ENCODE results near the gene SERTAD3.
"Not testable (repeated sequence)": the region's sequence is repeated elsewhere in the genome, so short reads cannot be mapped to it uniquely, and the experiment has no call there.

Gene SERTAD3

GRCh38 chr19:40424637-40425449 is 19.3 kb downstream of the SERTAD3 start:
- DNase-seq, result peak; percentile 37

DNA sequence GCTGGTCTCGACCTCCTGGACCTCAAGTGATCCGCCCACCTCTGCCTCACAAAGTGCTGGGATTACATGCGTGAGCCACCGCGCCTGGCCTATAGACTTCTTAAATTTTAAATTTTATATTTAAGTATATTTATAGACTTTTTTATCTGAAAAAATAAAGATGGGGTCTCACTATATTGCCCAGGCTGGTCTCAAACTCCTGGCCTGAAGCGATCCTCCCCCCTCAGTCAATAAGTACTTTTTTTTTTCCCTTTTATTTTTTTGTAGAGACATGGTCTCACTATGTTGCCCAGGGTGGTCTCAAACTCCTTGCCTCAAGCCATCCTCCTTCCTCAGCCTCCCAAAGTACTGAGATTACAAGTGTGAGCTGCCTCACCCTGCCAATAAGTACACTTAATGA is 20.2 kb downstream of the SERTAD3 start:
- DNase-seq, result no peak

- DNase-seq, result no peak
Measured at GRCh38 chr19:40422748-40423566, 21.2 kb downstream of the SERTAD3 start.

GRCh38 chr19:40421993-40422747 is 22.0 kb downstream of the SERTAD3 start:
- no peak for DNase-seq

GRCh38 chr19:40420766-40421765 is 23.1 kb downstream of the SERTAD3 start:
- DNase-seq, result peak; percentile 89

DNA sequence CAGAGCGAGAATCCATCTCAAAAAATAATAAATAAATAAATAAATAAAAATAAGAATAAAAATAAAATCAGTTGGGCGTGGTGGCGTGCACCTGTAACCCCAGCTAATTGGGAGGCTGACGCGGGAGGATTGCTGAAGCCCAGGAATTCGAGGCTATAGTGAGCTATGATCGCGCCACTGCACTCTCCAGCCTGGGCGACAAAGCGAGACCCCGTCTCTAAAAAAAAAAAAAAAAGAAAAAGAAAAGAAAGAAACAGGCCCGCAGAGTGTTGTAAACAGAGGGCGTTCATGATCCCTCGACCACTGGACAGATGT is 23.7 kb downstream of the SERTAD3 start:
- no peak for DNase-seq

GRCh38 chr19:40419780-40420179 is 24.4 kb downstream of the SERTAD3 start:
- no peak for DNase-seq

GRCh38 chr19:40419066-40419612 is 25.0 kb downstream of the SERTAD3 start:
- DNase-seq, result no peak

DNA sequence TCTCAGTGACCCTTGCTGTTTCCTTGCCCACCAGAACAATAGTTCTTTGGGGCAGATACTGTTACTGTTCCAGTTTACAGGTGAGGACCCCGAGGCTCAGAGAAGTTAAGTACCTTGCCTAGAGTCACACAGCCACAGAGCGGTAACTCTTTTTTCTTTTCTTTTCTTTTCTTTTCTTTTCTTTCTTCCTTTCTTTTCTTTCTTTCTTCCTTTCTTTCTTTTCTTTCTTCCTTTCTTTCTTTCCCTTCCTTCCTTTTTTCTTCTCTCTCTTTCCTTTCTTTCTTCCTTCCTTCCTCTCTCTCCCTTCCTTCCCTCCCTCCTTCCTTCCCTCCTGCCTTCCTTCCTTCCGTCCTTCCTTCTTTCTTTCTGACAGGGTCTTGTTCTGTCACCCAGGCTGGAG is 26.1 kb downstream of the SERTAD3 start:
- no peak for DNase-seq

DNA sequence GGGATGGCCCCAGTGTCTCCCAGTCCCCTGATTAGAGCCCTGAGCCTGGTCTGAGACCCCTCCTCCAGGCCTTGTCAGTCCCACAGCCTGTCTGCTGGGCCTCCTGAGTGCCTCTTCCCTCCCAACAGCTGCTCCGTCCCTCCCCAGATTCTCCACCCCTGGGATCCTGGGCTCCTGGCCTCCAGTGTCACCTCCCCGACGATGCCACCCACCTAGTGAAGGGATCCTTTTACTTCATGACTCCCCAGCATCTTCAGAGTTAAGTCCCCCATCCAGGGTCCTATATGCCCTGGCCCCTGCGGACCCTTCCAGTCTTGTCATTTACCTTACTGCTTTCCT is 26.5 kb downstream of the SERTAD3 start:
- no peak for DNase-seq

GRCh38 chr19:40416918-40417642 is 27.1 kb downstream of the SERTAD3 start:
- peak; percentile 23 for DNase-seq

DNA sequence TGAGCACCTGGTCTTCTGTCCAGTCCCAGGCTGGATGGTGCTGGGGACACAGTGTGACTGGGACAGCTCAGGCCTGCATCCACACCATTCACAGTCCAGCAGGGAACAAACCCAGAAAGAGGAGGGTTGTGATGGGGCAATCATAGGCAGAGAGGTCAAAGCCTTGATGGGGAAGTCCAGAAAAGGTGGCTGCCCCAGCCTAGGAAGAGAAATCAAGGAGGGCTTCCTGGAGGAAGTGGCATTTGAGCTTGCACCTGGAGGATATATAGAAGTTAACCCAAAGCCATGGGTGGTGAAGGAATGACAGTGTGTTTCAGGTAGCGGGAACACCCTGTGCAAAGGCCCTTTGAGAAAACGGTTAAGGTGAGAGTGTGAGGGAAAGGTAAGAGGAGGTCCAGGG is 28.4 kb downstream of the SERTAD3 start:
- DNase-seq, result no peak

- DNase-seq, result no peak
Measured at GRCh38 chr19:40414542-40415535, 29.3 kb downstream of the SERTAD3 start.

DNA sequence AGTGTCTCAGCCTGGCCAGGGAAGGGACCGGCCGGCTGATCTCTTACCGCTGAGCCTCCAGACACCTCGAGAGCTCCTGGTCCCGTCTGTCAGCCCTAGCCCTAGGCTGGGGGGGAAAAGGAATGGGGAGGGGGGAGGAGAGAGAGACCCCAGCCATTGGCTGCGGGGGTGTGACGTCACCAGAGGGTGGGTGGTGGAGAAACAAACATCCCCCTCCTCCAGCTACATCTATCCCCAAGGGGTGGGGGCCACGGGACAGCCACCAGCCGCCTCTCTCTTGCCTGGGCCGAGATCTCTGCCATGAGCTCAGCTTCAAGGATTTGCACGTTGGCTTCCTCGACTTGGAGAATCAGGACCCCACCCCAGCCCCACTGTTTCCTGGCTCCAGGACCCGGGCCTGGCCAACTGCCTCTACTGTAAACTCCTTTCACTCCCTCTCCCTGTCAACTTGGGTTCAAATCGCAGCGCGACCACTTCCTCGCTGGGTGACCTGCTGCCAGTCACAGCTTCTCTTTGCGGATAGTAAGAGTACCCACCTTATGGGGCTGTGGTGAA is 30.8 kb downstream of the SERTAD3 start, which contains the start of gene PRX:
Gene PRX (minus strand): TSS at position 88 of the 555 bp plus-strand sequence. CDS start 5,446 bp downstream, outside the sequence.
- DNase-seq, result no peak

GRCh38 chr19:40412866-40413265 is 31.3 kb downstream of the SERTAD3 start:
- DNase-seq, result no peak

GRCh38 chr19:40411958-40412499 is 32.1 kb downstream of the SERTAD3 start:
- no peak for DNase-seq

DNA sequence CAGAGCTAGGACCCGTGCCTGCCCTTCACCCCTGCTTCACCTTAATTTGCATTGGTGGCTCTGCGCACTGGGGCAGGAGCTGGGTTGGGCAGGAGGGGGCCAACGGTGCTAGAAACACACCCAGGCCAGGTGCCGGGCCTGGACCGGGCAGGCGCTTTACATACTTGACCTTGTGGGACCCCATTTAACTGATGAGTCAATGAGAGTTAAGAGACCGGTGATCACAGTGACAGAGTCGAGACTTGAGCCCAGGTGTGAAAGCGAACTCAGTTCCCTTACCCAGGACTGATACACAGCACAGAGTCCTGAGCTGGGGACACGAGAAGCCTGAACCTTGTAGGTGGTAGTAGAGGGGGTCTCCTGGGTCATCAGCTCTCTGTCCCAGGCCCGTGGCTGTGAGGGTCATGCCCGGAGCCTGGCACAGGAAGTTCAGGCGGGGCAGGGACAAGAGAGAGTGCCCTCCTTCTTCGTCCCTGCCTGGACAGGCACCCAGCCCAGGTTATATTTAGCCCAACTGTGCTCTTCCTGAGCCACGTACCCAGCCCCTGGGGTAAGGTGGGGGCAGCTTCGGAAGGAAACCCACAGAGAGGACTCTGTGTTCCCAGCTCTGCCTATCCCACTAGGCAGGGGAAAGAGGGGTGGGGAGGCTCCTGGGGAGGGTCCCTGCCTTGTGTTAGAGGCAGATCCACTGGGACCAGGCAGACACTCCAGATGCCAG is 32.9 kb downstream of the SERTAD3 start:
- DNase-seq, result no peak

DNA sequence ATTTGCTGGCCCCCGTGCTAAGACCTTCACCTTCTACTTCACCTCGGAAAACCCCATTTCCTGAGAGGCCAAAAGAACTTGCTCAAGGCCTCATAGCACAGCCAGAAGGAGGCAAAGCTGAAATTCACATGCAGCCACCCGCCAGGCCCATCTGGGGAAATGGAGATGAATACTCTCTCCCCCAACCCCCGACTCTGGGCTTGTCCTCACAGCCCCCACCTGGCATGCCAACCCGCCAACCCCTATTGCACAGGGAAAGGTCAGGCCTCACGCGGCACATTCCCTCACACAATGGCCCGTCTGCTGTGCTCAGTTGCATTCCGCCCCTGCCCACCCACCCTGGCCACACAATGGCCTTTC is 34.1 kb downstream of the SERTAD3 start:
- no peak for DNase-seq

DNA sequence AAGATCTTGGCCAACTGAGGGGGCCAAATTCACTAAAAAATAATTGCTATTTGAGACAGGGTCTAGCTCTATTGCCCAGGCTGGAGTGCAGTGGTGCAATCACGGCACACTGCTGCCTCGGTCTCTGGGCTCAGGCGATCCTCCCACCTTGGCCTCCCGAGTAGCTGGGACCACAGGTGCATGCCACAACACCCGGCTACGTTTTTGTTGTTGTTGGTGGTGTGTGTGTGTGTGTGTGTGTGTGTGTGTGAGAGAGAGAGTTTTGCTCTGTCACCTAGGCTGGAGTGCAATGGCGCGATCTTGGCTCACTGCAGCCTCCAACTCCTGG is 35.6 kb downstream of the SERTAD3 start:
- not testable (repeated sequence) for DNase-seq
